OCI-LY3 (cell line): ENCODE data around the gene ACACA.

Experiments
- EZH2phosphoT487 ChIP-seq: fragments of 200-600 bp; shearing (Covaris generic); IDR thresholded peaks from 2 replicates; pipeline ENCODE4 v1.6.1; 2018; ENCODE audit warnings: antibody characterized with exemption, mixed run types, low read depth
- TF ChIP-seq, protein P1 (sequence below): fragments of 200-600, 300-600 bp; sonication (generic); IDR thresholded peaks from 2 replicates; pipeline ENCODE4 v1.5.1; 2014; ENCODE audit warnings: antibody characterized with exemption, low read length, low read depth

DNA sequence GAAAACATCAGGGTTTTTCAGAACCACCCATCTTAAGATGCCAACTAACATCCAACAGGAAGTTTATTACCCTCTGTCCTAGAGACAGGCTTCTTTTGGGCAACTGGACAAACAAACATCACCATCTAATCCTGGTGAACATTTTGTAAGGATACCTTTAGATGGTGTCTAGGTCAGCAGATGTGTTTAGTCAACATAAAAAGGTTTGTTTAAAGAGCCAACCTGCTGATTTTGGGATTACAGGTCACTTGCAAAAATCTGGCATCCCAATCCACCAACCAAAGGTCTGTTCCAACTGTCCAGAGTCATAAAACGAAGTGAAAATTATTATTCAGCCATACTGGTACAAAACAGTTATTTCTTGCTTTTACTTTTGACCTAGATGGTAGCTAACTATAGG is 176.0 kb downstream of the ACACA start:
- TF ChIP-seq, protein P1, sequence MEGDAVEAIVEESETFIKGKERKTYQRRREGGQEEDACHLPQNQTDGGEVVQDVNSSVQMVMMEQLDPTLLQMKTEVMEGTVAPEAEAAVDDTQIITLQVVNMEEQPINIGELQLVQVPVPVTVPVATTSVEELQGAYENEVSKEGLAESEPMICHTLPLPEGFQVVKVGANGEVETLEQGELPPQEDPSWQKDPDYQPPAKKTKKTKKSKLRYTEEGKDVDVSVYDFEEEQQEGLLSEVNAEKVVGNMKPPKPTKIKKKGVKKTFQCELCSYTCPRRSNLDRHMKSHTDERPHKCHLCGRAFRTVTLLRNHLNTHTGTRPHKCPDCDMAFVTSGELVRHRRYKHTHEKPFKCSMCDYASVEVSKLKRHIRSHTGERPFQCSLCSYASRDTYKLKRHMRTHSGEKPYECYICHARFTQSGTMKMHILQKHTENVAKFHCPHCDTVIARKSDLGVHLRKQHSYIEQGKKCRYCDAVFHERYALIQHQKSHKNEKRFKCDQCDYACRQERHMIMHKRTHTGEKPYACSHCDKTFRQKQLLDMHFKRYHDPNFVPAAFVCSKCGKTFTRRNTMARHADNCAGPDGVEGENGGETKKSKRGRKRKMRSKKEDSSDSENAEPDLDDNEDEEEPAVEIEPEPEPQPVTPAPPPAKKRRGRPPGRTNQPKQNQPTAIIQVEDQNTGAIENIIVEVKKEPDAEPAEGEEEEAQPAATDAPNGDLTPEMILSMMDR, result no peak
- no peak for TF ChIP-seq EZH2phosphoT487
